ENCODE results near the gene MANEA. TPM values are rescaled to one million over a fixed set of nuclear protein-coding genes. Genes with fewer than 3 reads are reported as not detected.

Gene MANEA
- polyA plus RNA-seq, 1 donor (not counting 4 experiments of a cell fraction or from before 2014, with no cell fraction given) = 10.8 TPM

DNA sequence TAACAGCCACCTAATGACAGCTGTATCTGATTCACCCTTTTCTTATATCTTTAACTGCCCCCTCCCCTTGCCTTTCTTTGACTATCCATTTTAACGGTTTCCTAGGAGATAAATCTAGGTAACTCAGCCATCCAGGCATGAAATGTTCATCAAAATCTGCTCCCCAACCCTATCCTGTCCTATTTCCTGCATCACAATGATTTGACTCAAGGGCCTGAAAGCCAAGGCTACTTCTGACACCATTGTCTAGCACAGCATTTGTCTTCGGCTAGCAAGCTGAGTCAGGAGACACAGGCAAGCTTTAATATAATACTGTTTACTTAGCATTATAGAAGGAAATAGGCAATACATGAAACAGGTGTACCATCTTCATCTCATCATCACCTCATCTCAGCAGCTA is 31.6 kb upstream of the MANEA start:
- Histone ChIP-seq H3K27me3 (ENCODE audit: control insufficient read depth, extremely low read depth, insufficient read depth, low read length) (no peaks in the 10 kb centered on the region), H2AFZ (ENCODE audit: control insufficient read depth, low read length) (no peak overlapping the region), H3K4me1 (ENCODE audit: control insufficient read depth, extremely low read depth, insufficient read depth, low read length) (no peaks in the 10 kb centered on the region), H3K4me3 (ENCODE audit: control insufficient read depth in 2 of 3, extremely low read depth in 1 of 3, insufficient read depth in 2 of 3, low read depth in 1 of 3, low read length in 3 of 3) (no peak overlapping the region), H4K20me1 (ENCODE audit: control insufficient read depth, extremely low read depth, insufficient read depth, low read length) (no peaks in the 10 kb centered on the region), H3K9ac (ENCODE audit: control insufficient read depth, extremely low read depth, insufficient read depth, low read length) (no peak overlapping the region), H3K79me2 (ENCODE audit: control insufficient read depth, insufficient read depth, low read length) (no peaks in the 10 kb centered on the region), H3K9me1 (ENCODE audit: control insufficient read depth, extremely low read depth, insufficient read depth, low read length) (no peaks in the 10 kb centered on the region), H3K9me3 (ENCODE audit: control insufficient read depth, low read depth, low read length) (no peaks in the 10 kb centered on the region), H3K4me2 (ENCODE audit: control insufficient read depth, extremely low read depth, insufficient read depth, low read depth, low read length) (no peak overlapping the region), H3K36me3 (ENCODE audit: control insufficient read depth in 2 of 2, extremely low read depth in 1 of 2, insufficient read depth in 2 of 2, low read length in 2 of 2) (no peaks in the 10 kb centered on the region), H3K27ac (ENCODE audit: control insufficient read depth, insufficient read depth, low read length) (no peak overlapping the region)
- no peak for FAIRE-seq
- dilution Hi-C loops (cut with MboI; ENCODE audit: extremely low pct_ligation_motif_present, low sequenced_read_pairs) = no loop called here
- no peak for TF ChIP-seq EZH2 (IDR thresholded peaks at IDR 0.05; ENCODE audit: low read length)
- TF ChIP-seq, protein P1, sequence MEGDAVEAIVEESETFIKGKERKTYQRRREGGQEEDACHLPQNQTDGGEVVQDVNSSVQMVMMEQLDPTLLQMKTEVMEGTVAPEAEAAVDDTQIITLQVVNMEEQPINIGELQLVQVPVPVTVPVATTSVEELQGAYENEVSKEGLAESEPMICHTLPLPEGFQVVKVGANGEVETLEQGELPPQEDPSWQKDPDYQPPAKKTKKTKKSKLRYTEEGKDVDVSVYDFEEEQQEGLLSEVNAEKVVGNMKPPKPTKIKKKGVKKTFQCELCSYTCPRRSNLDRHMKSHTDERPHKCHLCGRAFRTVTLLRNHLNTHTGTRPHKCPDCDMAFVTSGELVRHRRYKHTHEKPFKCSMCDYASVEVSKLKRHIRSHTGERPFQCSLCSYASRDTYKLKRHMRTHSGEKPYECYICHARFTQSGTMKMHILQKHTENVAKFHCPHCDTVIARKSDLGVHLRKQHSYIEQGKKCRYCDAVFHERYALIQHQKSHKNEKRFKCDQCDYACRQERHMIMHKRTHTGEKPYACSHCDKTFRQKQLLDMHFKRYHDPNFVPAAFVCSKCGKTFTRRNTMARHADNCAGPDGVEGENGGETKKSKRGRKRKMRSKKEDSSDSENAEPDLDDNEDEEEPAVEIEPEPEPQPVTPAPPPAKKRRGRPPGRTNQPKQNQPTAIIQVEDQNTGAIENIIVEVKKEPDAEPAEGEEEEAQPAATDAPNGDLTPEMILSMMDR (optimal IDR thresholded peaks at IDR 0.05 in 1 of 3, IDR thresholded peaks at IDR 0.05 in 1 of 3, conservative IDR thresholded peaks at IDR 0.05 in 1 of 3; ENCODE audit: extremely low read depth in 1 of 3, insufficient read depth in 2 of 3, low read length in 3 of 3) = no peak
- DNase-seq (ENCODE audit: low read depth, low spot score) = no peak

- dilution Hi-C loops (cut with MboI; ENCODE audit: extremely low pct_ligation_motif_present, low sequenced_read_pairs) = no loop called here
- Histone ChIP-seq H3K9ac (ENCODE audit: control insufficient read depth, extremely low read depth, insufficient read depth, low read length) (no peak overlapping the region), H3K9me3 (ENCODE audit: control insufficient read depth, low read depth, low read length) (no peaks in the 10 kb centered on the region), H3K36me3 (ENCODE audit: control insufficient read depth in 2 of 2, extremely low read depth in 1 of 2, insufficient read depth in 2 of 2, low read length in 2 of 2) (no peaks in the 10 kb centered on the region), H3K4me2 (ENCODE audit: control insufficient read depth, extremely low read depth, insufficient read depth, low read depth, low read length) (no peak overlapping the region), H3K27ac (ENCODE audit: control insufficient read depth, insufficient read depth, low read length) (no peak overlapping the region), H3K79me2 (ENCODE audit: control insufficient read depth, insufficient read depth, low read length) (no peaks in the 10 kb centered on the region), H3K4me3 (ENCODE audit: control insufficient read depth in 2 of 3, extremely low read depth in 1 of 3, insufficient read depth in 2 of 3, low read depth in 1 of 3, low read length in 3 of 3) (no peak overlapping the region), H2AFZ (ENCODE audit: control insufficient read depth, low read length) (no peak overlapping the region), H3K27me3 (ENCODE audit: control insufficient read depth, extremely low read depth, insufficient read depth, low read length) (no peaks in the 10 kb centered on the region), H4K20me1 (ENCODE audit: control insufficient read depth, extremely low read depth, insufficient read depth, low read length) (no peaks in the 10 kb centered on the region), H3K4me1 (ENCODE audit: control insufficient read depth, extremely low read depth, insufficient read depth, low read length) (no peaks in the 10 kb centered on the region), H3K9me1 (ENCODE audit: control insufficient read depth, extremely low read depth, insufficient read depth, low read length) (no peaks in the 10 kb centered on the region)
- no peak for DNase-seq (ENCODE audit: low read depth, low spot score)
- no peak for TF ChIP-seq EZH2 (IDR thresholded peaks at IDR 0.05; ENCODE audit: low read length)
- FAIRE-seq = no peak
Measured at GRCh38 chr6:95546148-95546547, 31.2 kb upstream of the MANEA start.

GRCh38 chr6:95547043-95547442 is 30.3 kb upstream of the MANEA start:
- Histone ChIP-seq H3K27ac (ENCODE audit: control insufficient read depth, insufficient read depth, low read length) (no peak overlapping the region), H3K4me1 (ENCODE audit: control insufficient read depth, extremely low read depth, insufficient read depth, low read length) (no peaks in the 10 kb centered on the region), H3K79me2 (ENCODE audit: control insufficient read depth, insufficient read depth, low read length) (no peaks in the 10 kb centered on the region), H3K36me3 (ENCODE audit: control insufficient read depth in 2 of 2, extremely low read depth in 1 of 2, insufficient read depth in 2 of 2, low read length in 2 of 2) (no peaks in the 10 kb centered on the region), H3K9me3 (ENCODE audit: control insufficient read depth, low read depth, low read length) (no peaks in the 10 kb centered on the region), H3K27me3 (ENCODE audit: control insufficient read depth, extremely low read depth, insufficient read depth, low read length) (no peaks in the 10 kb centered on the region), H4K20me1 (ENCODE audit: control insufficient read depth, extremely low read depth, insufficient read depth, low read length) (no peaks in the 10 kb centered on the region), H3K9ac (ENCODE audit: control insufficient read depth, extremely low read depth, insufficient read depth, low read length) (no peak overlapping the region), H3K4me2 (ENCODE audit: control insufficient read depth, extremely low read depth, insufficient read depth, low read depth, low read length) (no peak overlapping the region), H3K4me3 (ENCODE audit: control insufficient read depth in 2 of 3, extremely low read depth in 1 of 3, insufficient read depth in 2 of 3, low read depth in 1 of 3, low read length in 3 of 3) (no peak overlapping the region), H3K9me1 (ENCODE audit: control insufficient read depth, extremely low read depth, insufficient read depth, low read length) (no peaks in the 10 kb centered on the region), H2AFZ (ENCODE audit: control insufficient read depth, low read length) (no peak overlapping the region)
- FAIRE-seq (no peak), DNase-seq (ENCODE audit: low read depth, low spot score) (no peak)
- no peak for TF ChIP-seq EZH2 (IDR thresholded peaks at IDR 0.05; ENCODE audit: low read length)
- TF ChIP-seq, protein P1 (optimal IDR thresholded peaks at IDR 0.05 in 1 of 3, IDR thresholded peaks at IDR 0.05 in 1 of 3, conservative IDR thresholded peaks at IDR 0.05 in 1 of 3; ENCODE audit: extremely low read depth in 1 of 3, insufficient read depth in 2 of 3, low read length in 3 of 3) = no peak
- dilution Hi-C loops (cut with MboI; ENCODE audit: extremely low pct_ligation_motif_present, low sequenced_read_pairs) = no loop called here

Measured in keratinocyte (primary cell).